Uterus (tissue), 4 donors: Measurements from ENCODE around the gene MAP4K5. TPM values are rescaled to one million over a fixed set of nuclear protein-coding genes. Genes with fewer than 3 reads are reported as not detected.
A peak's percentile ranks its signal among the peaks of the same experiment; 100 is the strongest.

Experiments
- DNase-seq, 2 donors: peaks; one replicate each; pipeline ENCODE4 v3.0.0-alpha.2; 2019 to 2020
- H3K27ac ChIP-seq, 2 donors: fragments of 200-600 bp; sonication (generic); 1 replicate in 1 of 2; 2 replicates in 1 of 2; pipeline ENCODE4 v1.5.1; 2016 to 2018
- H3K27me3 ChIP-seq, 2 donors: fragments of 200-600 bp; sonication (generic); one replicate each; pipeline ENCODE4 v1.5.1; 2018 to 2019; ENCODE audit warnings: control low read depth in 1 of 2
- H3K36me3 ChIP-seq, 2 donors: fragments of 200-600 bp; sonication (generic); one replicate each; pipeline ENCODE4 v1.5.1; 2019; ENCODE audit warnings: control low read depth in 1 of 2
- H3K4me1 ChIP-seq, 2 donors: fragments of 200-600 bp; sonication (generic); one replicate each; pipeline ENCODE4 v1.5.1; 2018 to 2019; ENCODE audit warnings: control low read depth in 1 of 2
- H3K4me3 ChIP-seq, 2 donors: fragments of 200-600 bp; sonication (generic); 1 replicate in 1 of 2; 2 replicates in 1 of 2; pipeline ENCODE4 v1.5.1; 2018 to 2019; ENCODE audit warnings: mild to moderate bottlenecking in 1 of 2
- H3K9me3 ChIP-seq, 2 donors: fragments of 200-600 bp; sonication (generic); one replicate each; pipeline ENCODE4 v1.5.1; 2019; ENCODE audit warnings: control low read depth in 1 of 2
- POLR2A ChIP-seq, 2 donors: fragments of 450-650 bp; IDR thresholded peaks; one replicate each; pipeline ENCODE4 v1.6.1; 2016; ENCODE audit warnings: antibody characterized with exemption in 2 of 2, mild to moderate bottlenecking in 1 of 2, moderate library complexity in 1 of 2
- intact Hi-C: fragments of 100-400 bp; cut with DNase I; formaldehyde crosslinking; loops from one replicate; pipeline ENCODE4 v1.15.1; 2023; ENCODE audit warnings: low total_unique reads
- total RNA-seq, 4 donors: library from RNA; depleted of rRNA in 3 of 4; stranded (reverse); fragments of >200 nt in 3 of 4; gene quantifications; one replicate each; pipeline versions ENCODE4 v1.1.0 to v1.2.4, GENCODE V29; 2014 to 2023
- TF ChIP-seq, protein P1 (sequence below), 4 experiments: fragments of 200-600 bp in 2 of 4; fragments of 450-650 bp in 2 of 4; sonication (generic) in 2 of 4; IDR thresholded peaks; one replicate each; pipeline ENCODE4 v1.5.1; 2016 to 2019; ENCODE audit warnings: antibody characterized with exemption in 4 of 4, mild to moderate bottlenecking in 2 of 4, moderate library complexity in 1 of 4
- donor health status: DM: yes; HTN: yes; CAD: no.

The MAP4K5 gene
- total RNA-seq, 4 donors from 2014 or later = 44.6 to 179 (median 97.8) TPM

DNA sequence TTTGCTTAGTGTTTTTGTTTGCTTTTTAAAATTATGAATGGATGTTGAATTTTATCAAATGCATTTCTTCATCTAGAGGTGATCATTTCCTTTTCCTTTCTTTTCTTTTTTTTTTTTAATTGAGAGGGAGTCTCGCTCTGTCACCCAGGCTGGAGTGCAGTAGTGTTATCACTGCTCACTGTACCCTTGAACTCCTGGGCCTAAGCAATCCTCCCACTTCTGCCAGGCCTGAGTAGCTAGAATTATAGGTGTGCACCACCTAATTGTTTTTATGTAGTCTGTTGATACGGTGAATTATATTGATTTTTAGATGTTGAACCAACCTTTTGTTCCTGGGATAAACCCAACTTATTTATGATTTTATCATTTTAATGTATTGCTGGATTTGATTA is 134.2 kb downstream of the MAP4K5 start:
- DNase-seq = no peak
- H3K9me3 ChIP-seq = no peaks in the 10 kb centered on the region
- no peak for TF ChIP-seq POLR2A (IDR thresholded peaks at IDR 0.05)
- TF ChIP-seq, protein P1, sequence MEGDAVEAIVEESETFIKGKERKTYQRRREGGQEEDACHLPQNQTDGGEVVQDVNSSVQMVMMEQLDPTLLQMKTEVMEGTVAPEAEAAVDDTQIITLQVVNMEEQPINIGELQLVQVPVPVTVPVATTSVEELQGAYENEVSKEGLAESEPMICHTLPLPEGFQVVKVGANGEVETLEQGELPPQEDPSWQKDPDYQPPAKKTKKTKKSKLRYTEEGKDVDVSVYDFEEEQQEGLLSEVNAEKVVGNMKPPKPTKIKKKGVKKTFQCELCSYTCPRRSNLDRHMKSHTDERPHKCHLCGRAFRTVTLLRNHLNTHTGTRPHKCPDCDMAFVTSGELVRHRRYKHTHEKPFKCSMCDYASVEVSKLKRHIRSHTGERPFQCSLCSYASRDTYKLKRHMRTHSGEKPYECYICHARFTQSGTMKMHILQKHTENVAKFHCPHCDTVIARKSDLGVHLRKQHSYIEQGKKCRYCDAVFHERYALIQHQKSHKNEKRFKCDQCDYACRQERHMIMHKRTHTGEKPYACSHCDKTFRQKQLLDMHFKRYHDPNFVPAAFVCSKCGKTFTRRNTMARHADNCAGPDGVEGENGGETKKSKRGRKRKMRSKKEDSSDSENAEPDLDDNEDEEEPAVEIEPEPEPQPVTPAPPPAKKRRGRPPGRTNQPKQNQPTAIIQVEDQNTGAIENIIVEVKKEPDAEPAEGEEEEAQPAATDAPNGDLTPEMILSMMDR (IDR thresholded peaks at IDR 0.05) = no peak
- no peaks in the 10 kb centered on the region for H3K36me3 ChIP-seq
- H3K4me3 ChIP-seq = no peak overlapping the region
- H3K27ac ChIP-seq = peak overlapping the region; percentile 85 to 91
- no peaks in the 10 kb centered on the region for H3K27me3 ChIP-seq
- intact Hi-C loops = loop anchor here (10.0 kb wide), 1 partner anchor 53 kb away; no protein-coding TSS in a partner anchor
- no peaks in the 10 kb centered on the region for H3K4me1 ChIP-seq

DNA sequence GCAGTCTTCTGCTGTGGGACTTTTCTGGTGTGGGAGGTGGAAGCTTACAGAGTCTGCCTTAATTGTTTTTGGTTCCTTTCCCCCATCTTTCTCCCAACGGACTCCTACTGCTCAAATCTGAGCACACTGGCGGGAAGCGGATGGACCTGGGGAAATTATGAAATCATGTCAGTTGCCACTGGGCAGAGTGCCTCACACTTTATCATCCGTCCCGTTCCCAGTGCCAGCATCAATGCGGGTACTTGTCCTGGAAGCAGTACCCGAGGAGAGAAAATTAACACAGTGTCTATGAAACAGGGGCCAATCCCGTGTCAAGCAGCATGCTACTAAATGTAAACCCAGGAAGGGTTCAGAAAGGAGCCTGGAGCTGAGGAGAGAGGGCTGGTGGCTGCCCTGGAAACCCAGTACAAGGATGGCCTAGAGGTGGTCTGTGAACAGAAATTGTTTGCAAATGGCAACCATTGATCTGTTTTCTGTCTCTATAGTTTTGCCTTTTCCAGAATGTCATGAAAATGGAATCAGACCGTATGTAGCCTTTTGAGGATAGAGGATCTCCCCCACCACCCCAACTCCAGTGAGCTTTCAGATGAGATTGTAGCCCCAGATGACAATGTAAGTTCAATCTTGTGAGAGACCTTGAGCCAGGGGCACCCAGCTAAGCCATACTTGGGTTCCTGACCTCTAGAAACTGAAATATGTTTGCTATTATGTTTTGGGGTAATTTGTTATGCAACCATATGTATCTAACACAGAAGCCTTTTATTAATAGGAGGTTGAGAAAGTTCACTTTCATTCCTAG is 134.8 kb downstream of the MAP4K5 start:
- no peaks in the 10 kb centered on the region for H3K36me3 ChIP-seq
- H3K4me3 ChIP-seq = peak overlapping the region; percentile 68 to 79
- H3K4me1 ChIP-seq = no peaks in the 10 kb centered on the region
- no peaks in the 10 kb centered on the region for H3K27me3 ChIP-seq
- no peak for TF ChIP-seq POLR2A (IDR thresholded peaks at IDR 0.05)
- TF ChIP-seq, protein P1 (IDR thresholded peaks at IDR 0.05) = no peak
- intact Hi-C loops = loop anchor here (10.0 kb wide), 1 partner anchor 53 kb away; no protein-coding TSS in a partner anchor
- H3K27ac ChIP-seq = peak overlapping the region; percentile 85 to 91
- no peaks in the 10 kb centered on the region for H3K9me3 ChIP-seq
- DNase-seq = peak; percentile 28 to 32

DNA sequence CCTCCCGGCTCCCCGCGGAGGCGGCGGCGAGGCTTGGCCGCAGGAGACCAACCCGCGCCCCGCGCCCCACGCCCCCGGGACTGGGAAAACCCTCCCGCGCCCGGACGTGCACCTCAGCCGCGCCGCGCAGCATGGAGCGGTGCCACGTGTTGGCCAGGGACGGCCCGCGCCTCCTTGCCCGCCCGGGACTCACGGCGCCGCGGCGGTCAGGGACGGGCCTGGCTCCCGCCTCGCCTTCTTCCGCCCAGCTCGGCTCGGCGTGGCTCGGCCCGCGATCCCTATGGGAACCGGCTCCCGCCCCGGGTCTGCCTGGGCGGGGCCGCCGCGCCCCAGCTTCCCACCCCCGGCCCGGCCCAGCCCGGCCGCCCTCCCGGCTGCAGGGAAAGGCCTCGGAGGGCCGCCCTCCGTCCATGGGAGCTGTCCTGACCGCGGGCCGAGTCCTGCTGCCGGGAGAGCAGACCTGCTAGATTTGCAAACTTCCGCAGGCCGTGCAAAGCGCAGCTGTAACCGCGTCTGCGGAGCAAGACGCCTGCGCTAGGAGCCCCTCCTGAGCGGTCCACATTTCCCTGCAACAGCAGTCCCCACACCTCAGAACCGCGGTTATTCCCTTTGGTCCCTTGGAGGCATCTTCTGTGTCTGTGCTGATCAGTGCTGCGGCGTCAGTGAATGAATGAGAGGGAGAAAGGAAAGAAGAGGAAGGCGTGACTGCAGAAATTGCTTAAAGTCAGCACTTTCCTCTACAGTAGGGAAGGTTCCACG is 135.6 kb downstream of the MAP4K5 start, which contains the start of gene CDKL1:
Gene CDKL1, minus strand, starts transcription at position 251 of the 759 bp plus-strand sequence. CDS start 1,013 bp downstream, outside the sequence.
- peak within 1 kb of the TSS; percentile 85 to 91 for H3K27ac ChIP-seq
- DNase-seq = peak; percentile 58 to 66
- H3K4me3 ChIP-seq = peak within 1 kb of the TSS; percentile 68 to 79
- H3K4me1 ChIP-seq = no peaks in the 10 kb centered on the region
- no peaks in the 10 kb centered on the region for H3K27me3 ChIP-seq
- TF ChIP-seq POLR2A (IDR thresholded peaks at IDR 0.05) = peak; percentile 34 to 63
- TF ChIP-seq, protein P1 (IDR thresholded peaks at IDR 0.05) = no peak
- H3K36me3 ChIP-seq = no peaks in the 10 kb centered on the region
- H3K9me3 ChIP-seq = no peaks in the 10 kb centered on the region
- intact Hi-C loops = loop anchor here (10.0 kb wide), 1 partner anchor 52 kb away; no protein-coding TSS in a partner anchor

DNA sequence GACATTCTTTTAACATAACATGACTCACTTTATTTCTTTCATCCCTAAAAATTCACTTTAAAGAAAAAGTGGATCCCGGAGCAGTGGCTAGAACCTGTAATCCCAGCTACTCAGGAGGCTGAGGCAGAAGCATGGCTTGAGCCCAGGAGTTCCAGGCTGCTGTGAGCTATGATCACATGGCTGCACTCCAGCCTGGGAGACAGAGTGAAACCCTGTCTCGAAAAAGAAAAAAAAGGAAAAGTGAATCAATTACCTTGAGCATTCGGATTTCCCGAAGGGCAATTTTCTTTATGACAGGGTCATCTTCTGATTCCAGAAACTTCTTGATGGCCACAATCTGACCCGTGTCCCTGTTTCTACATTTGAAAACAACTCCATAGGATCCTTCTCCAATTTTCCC is 136.9 kb downstream of the MAP4K5 start:
- H3K4me1 ChIP-seq = no peaks in the 10 kb centered on the region
- peak overlapping the region; percentile 85 to 91 for H3K27ac ChIP-seq
- peak overlapping the region; percentile 68 to 79 for H3K4me3 ChIP-seq
- no peaks in the 10 kb centered on the region for H3K27me3 ChIP-seq
- DNase-seq = peak; percentile 47 to 51
- intact Hi-C loops = loop anchor here (10.0 kb wide), 1 partner anchor 51 kb away; no protein-coding TSS in a partner anchor
- TF ChIP-seq POLR2A (IDR thresholded peaks at IDR 0.05) = no peak
- TF ChIP-seq, protein P1 (IDR thresholded peaks at IDR 0.05) = no peak
- no peaks in the 10 kb centered on the region for H3K9me3 ChIP-seq
- no peaks in the 10 kb centered on the region for H3K36me3 ChIP-seq
